Measurements from ENCODE around the gene AR. TPM values are rescaled to one million over a fixed set of nuclear protein-coding genes. Genes with fewer than 3 reads are reported as not detected.

AR gene
- total RNA-seq, 1 donor from 2014 or later: 9.0 TPM

GRCh38 chrX:67503453-67503852 is 40.4 kb upstream of the AR start:
- FAIRE-seq (no peak), DNase-seq (ENCODE audit: low read depth) (no peak)
- no peak for TF ChIP-seq CTCF (IDR thresholded peaks at IDR 0.05; ENCODE audit: insufficient read depth, low read depth, low read length)
- no peak for TF ChIP-seq EZH2 (IDR thresholded peaks at IDR 0.05; ENCODE audit: insufficient read depth, low read length)
- Histone ChIP-seq H3K27ac (ENCODE audit: low read depth, low read length) (no peak overlapping the region), H3K9me3 (ENCODE audit: insufficient read depth, low read depth, low read length) (no peaks in the 10 kb centered on the region), H3K36me3 (ENCODE audit: insufficient read depth, low read length) (no peaks in the 10 kb centered on the region), H3K4me2 (ENCODE audit: low read length) (no peak overlapping the region), H3K9ac (ENCODE audit: low read length) (no peak overlapping the region), H3K79me2 (ENCODE audit: insufficient read depth, low read length) (no peaks in the 10 kb centered on the region), H2AFZ (ENCODE audit: low read depth, low read length) (no peak overlapping the region), H3K27me3 (ENCODE audit: insufficient read depth, low read length) (no peaks in the 10 kb centered on the region), H4K20me1 (ENCODE audit: insufficient read depth, low read length) (no peaks in the 10 kb centered on the region), H3K4me1 (ENCODE audit: insufficient read depth, low read length) (no peaks in the 10 kb centered on the region), H3K4me3 (ENCODE audit: insufficient read depth, low read depth, low read length) (no peak overlapping the region)
- no peaks in the 10 kb centered on the region for H3K36me3 Mint-ChIP-seq (ENCODE audit: low read depth, unreplicated experiment)
- no peak overlapping the region for H3K4me3 Mint-ChIP-seq (ENCODE audit: unreplicated experiment)
- no peaks in the 10 kb centered on the region for H3K27me3 Mint-ChIP-seq (ENCODE audit: low read depth, unreplicated experiment)
- H3K9me3 Mint-ChIP-seq (ENCODE audit: unreplicated experiment): no peaks in the 10 kb centered on the region
- no peak overlapping the region for H3K27ac Mint-ChIP-seq (ENCODE audit: unreplicated experiment)
- H3K4me1 Mint-ChIP-seq (ENCODE audit: low read depth, unreplicated experiment): no peaks in the 10 kb centered on the region

GRCh38 chrX:67520671-67521070 is 23.1 kb upstream of the AR start:
- Histone ChIP-seq H3K27ac (ENCODE audit: low read depth, low read length) (no peak overlapping the region), H3K9me3 (ENCODE audit: insufficient read depth, low read depth, low read length) (no peaks in the 10 kb centered on the region), H3K4me3 (ENCODE audit: insufficient read depth, low read depth, low read length) (no peak overlapping the region), H3K27me3 (ENCODE audit: insufficient read depth, low read length) (no peaks in the 10 kb centered on the region), H3K36me3 (ENCODE audit: insufficient read depth, low read length) (no peaks in the 10 kb centered on the region), H3K4me1 (ENCODE audit: insufficient read depth, low read length) (no peaks in the 10 kb centered on the region), H2AFZ (ENCODE audit: low read depth, low read length) (no peak overlapping the region), H3K79me2 (ENCODE audit: insufficient read depth, low read length) (no peaks in the 10 kb centered on the region), H3K9ac (ENCODE audit: low read length) (no peak overlapping the region), H3K4me2 (ENCODE audit: low read length) (no peak overlapping the region), H4K20me1 (ENCODE audit: insufficient read depth, low read length) (no peaks in the 10 kb centered on the region)
- Mint-ChIP-seq H3K27ac (ENCODE audit: unreplicated experiment) (no peak overlapping the region), H3K4me1 (ENCODE audit: low read depth, unreplicated experiment) (no peaks in the 10 kb centered on the region), H3K9me3 (ENCODE audit: unreplicated experiment) (no peaks in the 10 kb centered on the region), H3K27me3 (ENCODE audit: low read depth, unreplicated experiment) (no peaks in the 10 kb centered on the region), H3K36me3 (ENCODE audit: low read depth, unreplicated experiment) (no peaks in the 10 kb centered on the region), H3K4me3 (ENCODE audit: unreplicated experiment) (no peak overlapping the region)
- DNase-seq (ENCODE audit: low read depth) (no peak), FAIRE-seq (no peak)
- TF ChIP-seq EZH2 (IDR thresholded peaks at IDR 0.05; ENCODE audit: insufficient read depth, low read length) (no peak), CTCF (IDR thresholded peaks at IDR 0.05; ENCODE audit: insufficient read depth, low read depth, low read length) (no peak)

GRCh38 chrX:67523002-67523681 is 20.7 kb upstream of the AR start:
- Histone ChIP-seq H3K27me3 (ENCODE audit: insufficient read depth, low read length) (no peaks in the 10 kb centered on the region), H3K4me2 (ENCODE audit: low read length) (no peak overlapping the region), H3K27ac (ENCODE audit: low read depth, low read length) (no peak overlapping the region), H3K79me2 (ENCODE audit: insufficient read depth, low read length) (no peaks in the 10 kb centered on the region), H3K9me3 (ENCODE audit: insufficient read depth, low read depth, low read length) (no peaks in the 10 kb centered on the region), H4K20me1 (ENCODE audit: insufficient read depth, low read length) (no peaks in the 10 kb centered on the region), H3K9ac (ENCODE audit: low read length) (no peak overlapping the region), H3K36me3 (ENCODE audit: insufficient read depth, low read length) (no peaks in the 10 kb centered on the region), H2AFZ (ENCODE audit: low read depth, low read length) (no peak overlapping the region), H3K4me3 (ENCODE audit: insufficient read depth, low read depth, low read length) (no peak overlapping the region), H3K4me1 (ENCODE audit: insufficient read depth, low read length) (no peaks in the 10 kb centered on the region)
- Mint-ChIP-seq H3K4me1 (ENCODE audit: low read depth, unreplicated experiment) (no peaks in the 10 kb centered on the region), H3K27ac (ENCODE audit: unreplicated experiment) (no peak overlapping the region), H3K27me3 (ENCODE audit: low read depth, unreplicated experiment) (no peaks in the 10 kb centered on the region), H3K4me3 (ENCODE audit: unreplicated experiment) (no peak overlapping the region), H3K9me3 (ENCODE audit: unreplicated experiment) (no peaks in the 10 kb centered on the region), H3K36me3 (ENCODE audit: low read depth, unreplicated experiment) (no peaks in the 10 kb centered on the region)
- TF ChIP-seq CTCF (IDR thresholded peaks at IDR 0.05; ENCODE audit: insufficient read depth, low read depth, low read length) (no peak), EZH2 (IDR thresholded peaks at IDR 0.05; ENCODE audit: insufficient read depth, low read length) (no peak)
- DNase-seq (ENCODE audit: low read depth) (no peak), FAIRE-seq (no peak)
